ENCODE measurements around the gene KLHL30.

DNA sequence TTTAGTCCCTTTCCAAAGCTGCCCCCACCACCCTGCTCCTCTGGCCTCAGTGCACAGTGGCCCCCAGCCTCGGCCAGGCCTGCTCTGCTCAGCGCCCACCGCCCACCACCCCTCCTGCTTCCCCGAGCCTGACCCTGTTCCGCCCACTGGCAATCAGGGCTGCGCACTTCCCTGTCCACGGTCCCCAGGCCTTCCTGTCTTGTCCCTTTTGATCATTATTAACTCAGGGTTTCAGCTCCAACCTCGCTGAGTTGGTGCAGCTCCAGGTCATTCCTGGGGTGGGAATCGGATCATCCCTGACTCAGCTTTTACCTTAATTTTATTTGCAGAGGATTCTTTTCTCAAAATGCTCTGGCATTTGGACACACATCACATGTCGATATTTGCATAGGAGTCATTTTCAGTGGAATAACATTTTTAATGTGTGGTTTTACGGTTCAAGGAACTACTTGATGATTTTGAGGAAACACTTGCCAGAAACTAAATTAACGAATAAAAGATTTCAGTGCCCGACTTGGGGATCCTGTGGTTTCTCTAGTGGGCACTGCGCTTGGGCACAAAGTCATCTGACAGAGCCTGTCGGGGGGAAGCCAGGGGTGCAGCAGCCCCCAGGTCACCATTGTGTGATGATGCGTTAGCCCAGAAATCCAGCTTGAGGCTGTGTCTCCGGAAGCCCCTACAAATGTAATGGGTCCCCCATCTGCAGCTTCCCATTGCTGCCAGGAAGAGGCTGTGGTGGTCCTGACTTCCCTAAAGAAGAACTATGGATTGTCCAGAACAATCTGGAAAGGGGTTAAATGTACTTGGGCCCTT is 39.4 kb upstream of the KLHL30 start:
- TF ChIP-seq POLR2A (IDR thresholded peaks at IDR 0.05; ENCODE audit: low read length) (no peak), GATA1 (IDR thresholded peaks at IDR 0.05; ENCODE audit: low read depth, low read length) (no peak)
